Heart left ventricle (tissue), 16 donors: ENCODE results near the gene ZNF558. TPM values are rescaled to one million over a fixed set of nuclear protein-coding genes. Genes with fewer than 3 reads are reported as not detected.
A peak's percentile ranks its signal among the peaks of the same experiment; 100 is the strongest.

Experiments
- ATAC-seq, 4 donors: fragments of 200-7000 bp; cut with Tn5 transposase; one replicate each; pipeline ENCODE4 v1.9.1; 2020 to 2022; ENCODE audit warnings: moderate library complexity in 4 of 4, mild to moderate bottlenecking in 3 of 4, moderate number of reproducible peaks in 1 of 4
- DNase-seq, 5 donors: peaks; one replicate each; pipeline ENCODE4 v3.0.0-alpha.2; 2020
- H3K27ac ChIP-seq, 12 donors: fragments of 200-600 bp; sonication (generic) in 4 of 12; one replicate each; pipeline versions ENCODE4 v1.5.0 to v1.8.0; 2016 to 2022; ENCODE audit warnings: mild to moderate bottlenecking in 2 of 12
- H3K27me3 ChIP-seq, 9 donors: fragments of 200-600 bp; sonication (generic) in 2 of 9; one replicate each; pipeline versions ENCODE4 v1.5.1 to v1.8.0; 2016 to 2022; ENCODE audit warnings: mild to moderate bottlenecking in 3 of 9
- H3K36me3 ChIP-seq, 9 donors: fragments of 200-600 bp; sonication (generic) in 2 of 9; one replicate each; pipeline versions ENCODE4 v1.5.0 to v1.8.0; 2018 to 2022; ENCODE audit warnings: mild to moderate bottlenecking in 2 of 9
- H3K4me1 ChIP-seq, 12 donors: fragments of 200-600 bp; sonication (generic) in 4 of 12; one replicate each; pipeline versions ENCODE4 v1.5.0 to v1.8.0; 2016 to 2022; ENCODE audit warnings: mild to moderate bottlenecking in 3 of 12
- H3K4me3 ChIP-seq, 12 donors: fragments of 200-600 bp; sonication (generic) in 4 of 12; one replicate each; pipeline versions ENCODE4 v1.5.0 to v1.8.0; 2017 to 2022; ENCODE audit warnings: mild to moderate bottlenecking in 9 of 12, moderate library complexity in 4 of 12
- H3K9me3 ChIP-seq, 12 donors: fragments of 200-600 bp; sonication (generic) in 4 of 12; one replicate each; pipeline versions ENCODE4 v1.5.0 to v1.8.0; 2016 to 2022; ENCODE audit warnings: mild to moderate bottlenecking in 1 of 12
- POLR2A ChIP-seq, 2 donors: fragments of 450-650 bp; IDR thresholded peaks; one replicate each; pipeline ENCODE4 v1.6.1; 2017; ENCODE audit warnings: antibody characterized with exemption in 2 of 2, mild to moderate bottlenecking in 2 of 2, moderate library complexity in 2 of 2
- WGBS, 4 donors: extraction: QIAGEN DNeasy Blood & Tissue Kit in 2 of 4; methylation state at CpG; one replicate each; pipeline versions ENCODE4 v1.1.5 to v1.1.7; 2013 to 2018; 5-methylcytosine and 5-hydroxymethylcytosine counted together
- intact Hi-C, 10 donors: fragments of 100-400 bp; cut with DNase I; formaldehyde crosslinking; loops; one replicate each; pipeline versions ENCODE4 v1.11.1 to v1.14.2; 2022
- polyA plus RNA-seq, 2 donors: library from polyadenylated mRNA; stranded (reverse); fragments of 200-250 nt; gene quantifications; one replicate each; pipeline ENCODE4 v1.2.3, GENCODE V29; 2013
- total RNA-seq, 9 donors: library from RNA; depleted of rRNA in 2 of 9; stranded (reverse); fragments of >200 nt in 2 of 9; fragmentation: NEBNext Ultra II Directional in 3 of 9; extraction: Animal tissue kit (Norgen Biotek cat#: 25700) in 3 of 9; gene quantifications; one replicate each; pipeline versions ENCODE4 v1.1.0 to v1.2.4, GENCODE V29; 2016 to 2023
- TF ChIP-seq, protein P1 (sequence below), 12 donors: fragments of 200-600 bp; sonication (generic) in 4 of 12; IDR thresholded peaks; one replicate each; pipeline versions ENCODE4 v1.5.0 to v1.8.0; 2018 to 2022; ENCODE audit warnings: antibody characterized with exemption in 12 of 12, mild to moderate bottlenecking in 5 of 12
- donor health status: ischemic (EF 13 %, LVEDD 7.1; RV severe dilation, severe dysfunction).
- donor health status: healthy with polysubstance abuse.
- donor health status: DM: no; HTN: yes; CAD: no.
- donor health status: DM: no; HTN: no; CAD: no.
- donor health status: ischemic (EF 25% LVEDD 6.9; RV normal size, moderate dysfunction).
- donor health status: ischemic (EF 25% LVEDD 5.7; RV mildly dilated, moderate dysfunction).
- donor health status: healthy.
- donor health status: DM: yes; HTN: yes; CAD: no.
- donor health status: ischemic (EF 35%, LVEDD 5.7; RV mildly dilated, moderate dysfunction).
- donor health status: nonischemic (EF 11% LVEDD 7.7; RV severe dilation, severe dysfunction).
- donor health status: DM: yes; HTN: yes; CAD: no.
- donor health status: PGD.
- donor health status: ischemic (EF 29% LVEDD 5.4; RV normal size, mild dysfunction).
- donor health status: nonischemic (EF 23%, LVEDD 6.1; RV moderate dilation, normal function).

Gene ZNF558
- total and polyA plus RNA-seq, 11 donors = 5.0 to 16.2 (median 11.2) TPM

DNA sequence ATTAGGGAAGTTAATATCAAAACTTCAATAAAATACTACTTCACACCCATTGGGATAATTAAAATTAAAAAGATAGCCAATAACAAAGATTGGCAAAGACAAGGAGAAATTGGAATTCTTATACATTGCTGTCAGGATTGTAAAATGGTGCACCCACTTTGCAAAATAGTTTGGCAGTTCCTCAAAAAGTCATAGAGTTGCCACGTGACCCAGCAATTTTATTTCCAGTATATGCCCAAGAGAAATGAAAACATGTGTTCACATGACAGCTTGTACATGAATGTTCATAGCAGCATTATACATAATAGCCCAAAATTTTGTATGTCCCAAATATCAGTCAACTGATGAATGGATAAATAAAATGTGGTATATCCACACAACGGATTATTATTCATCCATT lies 3.3 kb upstream of the ZNF558 start:
- TF ChIP-seq POLR2A (IDR thresholded peaks at IDR 0.05) = no peak
- no peak overlapping the region for H3K27ac ChIP-seq
- no peak overlapping the region for H3K4me3 ChIP-seq
- no peak for DNase-seq
- peaks cover 0 to under 1% (median 0%) of the 10 kb centered on the region in 9 donors for H3K27me3 ChIP-seq
- no peak for ATAC-seq
- intact Hi-C loops = loop anchor here in 1 of 10 donors (10.0 kb wide), 1 partner anchor 1771 kb away; the partner anchor contains the start of gene ZNF557
- peaks cover 0 to 4% (median 2%) of the 10 kb centered on the region in 9 donors for H3K36me3 ChIP-seq
- H3K9me3 ChIP-seq = peaks cover 0 to 6% (median 0%) of the 10 kb centered on the region in 12 donors
- H3K4me1 ChIP-seq = peaks cover 0 to 12% (median 9%) of the 10 kb centered on the region in 12 donors
- WGBS, 4 donors = 60 to 63% (median 62%) methylated on average over 2 of the region's 2 CpGs

DNA sequence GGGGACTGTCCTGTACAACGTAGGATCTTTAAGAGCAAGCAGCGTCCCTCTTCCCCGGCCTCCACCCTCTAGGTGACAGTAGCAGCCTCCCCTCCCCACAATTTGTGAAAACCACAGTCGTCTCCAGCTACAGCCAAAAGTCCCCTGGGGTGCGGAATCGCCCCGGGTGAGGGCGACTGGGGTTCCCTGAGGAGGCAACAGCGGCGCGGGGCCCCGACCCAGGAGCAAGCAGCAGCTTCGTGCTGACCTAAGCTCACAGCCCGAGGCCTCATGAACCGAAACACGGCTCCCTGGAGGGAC lies 322 bp downstream of the ZNF558 start:
- peak in 2 of 4 donors; percentile 1 to 4 for ATAC-seq
- intact Hi-C loops = loop anchor here in 1 of 10 donors (10.0 kb wide), 1 partner anchor 1767 kb away; the partner anchor contains the start of gene ZNF557
- 0 to 1% (median 0%) methylated on average over 14 to 16 of the region's 16 CpGs for WGBS, 4 donors
- Histone ChIP-seq H3K27ac (peak overlapping the region; percentile 31 to 98 (median 94)), H3K9me3 (peaks cover 0 to 6% (median 0%) of the 10 kb centered on the region in 12 donors), H3K4me1 (peaks cover 0 to 12% (median 9%) of the 10 kb centered on the region in 12 donors), H3K4me3 (peak overlapping the region; percentile 74 to 98 (median 90)), H3K36me3 (peaks cover 0 to 37% (median 17%) of the 10 kb centered on the region in 9 donors), H3K27me3 (no peaks in the 10 kb centered on the region)
- TF ChIP-seq, protein P1, sequence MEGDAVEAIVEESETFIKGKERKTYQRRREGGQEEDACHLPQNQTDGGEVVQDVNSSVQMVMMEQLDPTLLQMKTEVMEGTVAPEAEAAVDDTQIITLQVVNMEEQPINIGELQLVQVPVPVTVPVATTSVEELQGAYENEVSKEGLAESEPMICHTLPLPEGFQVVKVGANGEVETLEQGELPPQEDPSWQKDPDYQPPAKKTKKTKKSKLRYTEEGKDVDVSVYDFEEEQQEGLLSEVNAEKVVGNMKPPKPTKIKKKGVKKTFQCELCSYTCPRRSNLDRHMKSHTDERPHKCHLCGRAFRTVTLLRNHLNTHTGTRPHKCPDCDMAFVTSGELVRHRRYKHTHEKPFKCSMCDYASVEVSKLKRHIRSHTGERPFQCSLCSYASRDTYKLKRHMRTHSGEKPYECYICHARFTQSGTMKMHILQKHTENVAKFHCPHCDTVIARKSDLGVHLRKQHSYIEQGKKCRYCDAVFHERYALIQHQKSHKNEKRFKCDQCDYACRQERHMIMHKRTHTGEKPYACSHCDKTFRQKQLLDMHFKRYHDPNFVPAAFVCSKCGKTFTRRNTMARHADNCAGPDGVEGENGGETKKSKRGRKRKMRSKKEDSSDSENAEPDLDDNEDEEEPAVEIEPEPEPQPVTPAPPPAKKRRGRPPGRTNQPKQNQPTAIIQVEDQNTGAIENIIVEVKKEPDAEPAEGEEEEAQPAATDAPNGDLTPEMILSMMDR (IDR thresholded peaks at IDR 0.05) = no peak
- TF ChIP-seq POLR2A (IDR thresholded peaks at IDR 0.05) = no peak
- no peak for DNase-seq

- no peak for ATAC-seq
- Histone ChIP-seq H3K36me3 (peaks cover 0 to 39% (median 17%) of the 10 kb centered on the region in 9 donors), H3K4me3 (peak overlapping the region; percentile 74 to 98 (median 90)), H3K4me1 (peaks cover 0 to 12% (median 9%) of the 10 kb centered on the region in 12 donors), H3K9me3 (peaks cover 0 to 6% (median 0%) of the 10 kb centered on the region in 12 donors), H3K27me3 (no peaks in the 10 kb centered on the region), H3K27ac (peak overlapping the region in 11 of 12 donors; percentile 83 to 98 (median 94))
- intact Hi-C loops = loop anchor here in 1 of 10 donors (10.0 kb wide), 1 partner anchor 1767 kb away; the partner anchor contains the start of gene ZNF557
- DNase-seq = no peak
- TF ChIP-seq POLR2A (IDR thresholded peaks at IDR 0.05) = no peak
- TF ChIP-seq, protein P1 (IDR thresholded peaks at IDR 0.05) = no peak
- WGBS, 4 donors = 60 to 65% (median 62%) methylated on average over 6 of the region's 6 CpGs
These were observed 731 bp downstream of the ZNF558 start for GRCh38 chr19:8831373-8831772.

GRCh38 chr19:8827277-8827676 lies 4.8 kb downstream of the ZNF558 start:
- Histone ChIP-seq H3K36me3 (peaks cover 6 to 75% (median 46%) of the 10 kb centered on the region in 9 donors), H3K4me3 (no peak overlapping the region), H3K27me3 (no peaks in the 10 kb centered on the region), H3K27ac (no peak overlapping the region), H3K9me3 (no peaks in the 10 kb centered on the region), H3K4me1 (peaks cover 0 to 12% (median 9%) of the 10 kb centered on the region in 12 donors)
- DNase-seq (no peak), ATAC-seq (no peak)
- intact Hi-C loops = no loop called here
- no peak for TF ChIP-seq POLR2A (IDR thresholded peaks at IDR 0.05)
- TF ChIP-seq, protein P1 (IDR thresholded peaks at IDR 0.05) = no peak

- ATAC-seq (no peak), DNase-seq (no peak)
- Histone ChIP-seq H3K36me3 (peaks cover 6 to 84% (median 55%) of the 10 kb centered on the region in 9 donors), H3K27ac (no peak overlapping the region), H3K4me3 (no peak overlapping the region), H3K27me3 (no peaks in the 10 kb centered on the region), H3K4me1 (peaks cover 0 to 9% (median 6%) of the 10 kb centered on the region in 12 donors), H3K9me3 (peaks cover 0 to 2% (median 0%) of the 10 kb centered on the region in 12 donors)
- intact Hi-C loops = no loop called here
- WGBS, 4 donors = 89 to 97% (median 93%) methylated on average over 3 to 5 of the region's 5 CpGs
- TF ChIP-seq, protein P1 (IDR thresholded peaks at IDR 0.05) = no peak
- TF ChIP-seq POLR2A (IDR thresholded peaks at IDR 0.05) = no peak
These were observed 5.7 kb downstream of the ZNF558 start for GRCh38 chr19:8826371-8826770.
